ENCODE results near the gene MUC2.

Gene MUC2

DNA sequence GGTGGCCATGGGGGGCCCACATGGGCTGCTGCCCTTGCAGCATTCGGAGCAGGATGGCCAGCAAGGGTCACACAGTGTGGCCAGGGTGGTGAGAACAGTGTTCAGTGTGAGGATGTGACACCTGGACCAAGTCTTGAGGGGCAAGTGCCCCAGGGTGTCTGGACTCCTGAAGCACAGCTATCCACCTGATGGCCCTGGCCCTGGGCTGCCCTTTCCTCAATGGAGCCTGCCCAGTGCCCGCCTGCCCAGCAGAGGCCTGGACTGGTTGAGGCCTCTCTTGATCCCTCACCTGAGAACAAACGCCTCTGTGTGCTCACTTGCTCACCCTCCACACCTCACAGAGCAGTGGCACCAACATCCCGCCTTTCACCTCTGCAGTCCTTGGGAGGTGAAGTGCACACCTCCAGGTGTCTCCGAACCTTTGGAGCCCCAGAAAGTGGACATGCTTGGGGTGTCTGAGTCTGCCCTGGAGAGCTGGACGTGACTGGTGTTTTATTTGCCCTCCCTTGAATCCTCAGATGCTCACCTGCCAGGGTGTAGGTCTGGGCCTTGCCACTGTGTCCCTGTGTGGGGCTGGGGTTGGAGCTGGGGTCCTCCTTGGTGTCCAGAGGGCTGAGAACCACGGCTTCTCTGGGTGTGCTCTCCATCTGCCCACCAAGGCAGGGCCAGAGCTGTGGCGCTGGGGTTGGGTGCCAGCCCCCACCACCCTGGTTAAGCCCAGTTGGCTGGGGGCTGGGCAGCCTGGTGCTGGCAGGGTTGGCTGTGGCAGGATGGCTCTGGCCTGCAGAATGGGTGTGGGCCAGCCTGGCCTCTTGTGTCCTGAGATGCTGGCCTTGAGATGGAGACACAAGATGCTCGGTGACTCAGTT is 3.8 kb upstream of the MUC2 start:
- TF ChIP-seq, protein P1, sequence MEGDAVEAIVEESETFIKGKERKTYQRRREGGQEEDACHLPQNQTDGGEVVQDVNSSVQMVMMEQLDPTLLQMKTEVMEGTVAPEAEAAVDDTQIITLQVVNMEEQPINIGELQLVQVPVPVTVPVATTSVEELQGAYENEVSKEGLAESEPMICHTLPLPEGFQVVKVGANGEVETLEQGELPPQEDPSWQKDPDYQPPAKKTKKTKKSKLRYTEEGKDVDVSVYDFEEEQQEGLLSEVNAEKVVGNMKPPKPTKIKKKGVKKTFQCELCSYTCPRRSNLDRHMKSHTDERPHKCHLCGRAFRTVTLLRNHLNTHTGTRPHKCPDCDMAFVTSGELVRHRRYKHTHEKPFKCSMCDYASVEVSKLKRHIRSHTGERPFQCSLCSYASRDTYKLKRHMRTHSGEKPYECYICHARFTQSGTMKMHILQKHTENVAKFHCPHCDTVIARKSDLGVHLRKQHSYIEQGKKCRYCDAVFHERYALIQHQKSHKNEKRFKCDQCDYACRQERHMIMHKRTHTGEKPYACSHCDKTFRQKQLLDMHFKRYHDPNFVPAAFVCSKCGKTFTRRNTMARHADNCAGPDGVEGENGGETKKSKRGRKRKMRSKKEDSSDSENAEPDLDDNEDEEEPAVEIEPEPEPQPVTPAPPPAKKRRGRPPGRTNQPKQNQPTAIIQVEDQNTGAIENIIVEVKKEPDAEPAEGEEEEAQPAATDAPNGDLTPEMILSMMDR (conservative IDR thresholded peaks at IDR 0.05), result no peak
- H3K27ac ChIP-seq, result no peak overlapping the region

DNA sequence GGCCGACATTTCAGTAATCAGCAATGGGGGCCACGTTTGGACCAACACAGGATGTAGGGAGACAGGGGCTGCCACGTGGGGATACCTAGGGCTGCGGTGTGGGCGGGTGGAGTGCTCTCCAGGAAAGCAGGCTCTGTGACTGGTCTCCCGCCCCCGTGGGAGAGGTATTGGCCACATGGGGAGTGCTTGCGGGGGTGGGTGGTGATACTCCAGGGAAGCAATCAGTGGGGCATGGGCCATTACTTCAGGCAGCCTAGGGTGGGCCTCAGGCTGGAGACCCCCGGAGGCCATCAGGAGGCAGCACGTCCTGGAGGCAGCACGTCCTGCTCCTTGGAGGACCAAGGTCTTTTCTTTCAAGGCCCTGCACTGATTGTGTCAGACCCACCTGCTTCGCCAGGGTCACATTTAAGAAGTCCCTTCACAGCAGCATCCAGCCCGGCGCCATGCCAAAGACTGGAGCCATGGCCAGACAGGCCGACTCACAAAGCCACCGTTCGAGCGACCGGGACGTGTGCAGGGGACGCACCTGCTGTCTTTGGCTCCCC is 3.0 kb upstream of the MUC2 start:
- TF ChIP-seq, protein P1 (conservative IDR thresholded peaks at IDR 0.05), result no peak
- no peak overlapping the region for H3K27ac ChIP-seq

GRCh38 chr11:1072116-1072820 is 2.4 kb upstream of the MUC2 start:
- TF ChIP-seq, protein P1 (conservative IDR thresholded peaks at IDR 0.05), result no peak
- no peak overlapping the region for H3K27ac ChIP-seq

DNA sequence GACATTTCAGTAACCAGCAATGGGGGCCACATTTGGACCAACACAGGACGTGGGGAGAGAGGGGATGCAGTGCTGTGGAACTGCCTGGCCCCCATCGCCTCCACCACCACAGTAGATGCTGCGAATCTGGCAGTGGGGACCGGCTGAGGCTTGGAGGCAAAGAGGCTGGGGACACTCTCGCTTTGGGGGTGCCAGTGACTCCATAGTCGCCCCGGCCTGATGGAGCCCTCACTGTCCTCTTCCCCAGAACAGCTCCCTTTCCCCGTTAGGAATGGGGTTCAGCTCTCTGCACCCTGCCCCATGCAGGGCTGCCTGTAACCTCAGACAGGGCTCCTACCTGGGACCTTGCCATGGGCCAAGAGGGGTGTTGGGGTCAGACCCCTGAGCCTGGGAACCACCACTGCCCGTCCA is 1.8 kb upstream of the MUC2 start:
- TF ChIP-seq, protein P1 (conservative IDR thresholded peaks at IDR 0.05), result no peak
- H3K27ac ChIP-seq, result no peak overlapping the region; the same call in 1 of the 2 replicates

- TF ChIP-seq, protein P1 (conservative IDR thresholded peaks at IDR 0.05), result no peak
- H3K27ac ChIP-seq, result no peak overlapping the region; the same call in 1 of the 2 replicates
Observed at GRCh38 chr11:1073261-1073724, 1.4 kb upstream of the MUC2 start.

GRCh38 chr11:1073851-1074243 is 827 bp upstream of the MUC2 start:
- H3K27ac ChIP-seq, result no peak overlapping the region; the same call in 1 of the 2 replicates
- TF ChIP-seq, protein P1 (conservative IDR thresholded peaks at IDR 0.05), result no peak

DNA sequence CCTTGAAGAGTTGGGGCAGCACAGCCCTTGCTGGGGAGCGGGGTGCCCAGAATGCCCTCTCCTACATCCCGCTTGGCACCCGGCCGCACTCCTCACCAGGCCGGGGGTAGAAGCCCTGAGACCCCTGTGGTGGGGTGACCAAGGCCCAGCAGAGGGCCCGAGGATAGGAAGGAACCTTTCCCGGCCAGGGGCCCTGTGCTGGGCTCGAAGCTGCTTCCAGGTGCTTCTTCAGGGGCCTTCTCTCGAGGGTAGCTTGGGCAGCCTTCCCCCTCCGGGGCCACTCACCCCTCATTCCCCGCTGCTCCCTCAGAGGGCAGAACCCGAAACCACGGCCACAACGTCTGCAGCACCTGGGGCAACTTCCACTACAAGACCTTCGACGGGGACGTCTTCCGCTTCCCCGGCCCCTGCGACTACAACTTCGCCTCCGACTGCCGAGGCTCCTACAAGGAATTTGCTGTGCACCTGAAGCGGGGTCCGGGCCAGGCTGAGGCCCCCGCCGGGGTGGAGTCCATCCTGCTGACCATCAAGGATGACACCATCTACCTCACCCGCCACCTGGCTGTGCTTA is 752 bp downstream of the MUC2 start:
- no peak overlapping the region for H3K27ac ChIP-seq
- TF ChIP-seq, protein P1 (conservative IDR thresholded peaks at IDR 0.05), result no peak
